GM21390 (cell line): Measurements from ENCODE around the gene TAP2.
"Not testable (repeated sequence)": the region's sequence is repeated elsewhere in the genome, so short reads cannot be mapped to it uniquely, and the experiment has no call there.

Source experiments
- ATAC-seq: cut with Tn5 transposase; IDR thresholded peaks from one replicate; pipeline ENCODE4 v1.9.1; 2021; ENCODE audit not compliant: unreplicated experiment

Gene TAP2

DNA sequence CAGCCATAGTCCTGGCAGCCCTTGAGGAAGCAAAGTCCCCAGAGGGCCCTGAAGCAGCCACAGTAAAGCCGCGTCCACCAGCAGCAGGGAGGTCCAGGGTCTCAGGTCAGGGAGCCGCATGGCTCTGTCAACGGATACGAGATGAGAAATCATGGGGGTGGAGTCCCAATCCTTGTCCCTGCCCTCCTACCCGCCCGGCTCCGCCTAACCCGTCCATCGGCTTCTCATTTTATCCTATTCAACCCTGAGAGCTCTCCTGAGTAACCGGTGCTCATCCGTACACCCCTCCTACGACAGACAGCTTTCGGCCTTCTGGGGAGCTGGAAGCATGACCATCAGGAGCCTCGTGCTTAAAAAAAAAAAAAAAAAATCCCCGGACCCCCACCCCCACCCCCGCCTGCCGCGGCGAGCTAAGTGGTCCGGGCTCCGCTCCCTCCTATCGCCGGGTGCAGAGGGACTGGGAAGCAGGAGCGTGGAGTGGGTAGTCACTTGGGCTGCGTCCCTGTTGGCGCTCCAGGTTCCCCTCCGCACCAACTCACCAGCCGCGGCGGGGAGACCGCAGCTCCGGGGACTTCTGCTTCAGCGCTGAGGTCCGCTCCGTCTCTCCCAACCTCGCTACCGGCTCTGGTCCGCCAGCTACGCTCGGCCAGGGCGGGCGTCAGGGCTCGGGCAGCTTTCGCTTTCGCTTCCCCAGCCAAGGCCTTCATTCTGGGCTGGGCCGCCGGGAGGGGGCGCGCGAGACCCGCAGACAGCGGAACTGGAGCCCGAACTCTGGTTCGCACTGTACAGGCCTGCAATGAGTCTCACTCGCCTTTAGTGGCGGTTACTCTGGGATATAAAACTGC is at the start of gene TAP2:
Gene TAP2 (minus strand): TSS at position 626 of the 845 bp plus-strand sequence. CDS start 506 bp downstream, at position 120.
- ATAC-seq: peak; percentile 59

DNA sequence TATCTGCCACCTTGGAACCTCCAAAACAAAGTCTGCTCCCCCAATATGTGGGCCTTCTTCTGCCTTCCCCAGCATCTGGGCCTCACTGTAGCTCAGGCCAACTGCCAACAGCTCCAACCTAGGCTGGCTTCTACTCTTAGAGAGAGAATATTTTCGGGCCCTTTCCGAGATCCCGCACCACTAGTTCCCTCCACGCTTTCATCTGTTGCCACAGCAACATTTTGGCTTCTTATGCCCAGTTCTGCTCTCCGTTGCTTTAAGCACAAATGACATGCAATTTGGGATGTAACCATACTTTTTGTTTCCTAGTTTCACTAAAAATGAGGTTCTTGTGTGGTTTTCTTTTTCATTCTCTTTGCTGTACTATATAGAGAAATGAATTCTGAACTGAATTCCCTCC is 49.1 kb upstream of the TAP2 start:
- ATAC-seq: no peak

DNA sequence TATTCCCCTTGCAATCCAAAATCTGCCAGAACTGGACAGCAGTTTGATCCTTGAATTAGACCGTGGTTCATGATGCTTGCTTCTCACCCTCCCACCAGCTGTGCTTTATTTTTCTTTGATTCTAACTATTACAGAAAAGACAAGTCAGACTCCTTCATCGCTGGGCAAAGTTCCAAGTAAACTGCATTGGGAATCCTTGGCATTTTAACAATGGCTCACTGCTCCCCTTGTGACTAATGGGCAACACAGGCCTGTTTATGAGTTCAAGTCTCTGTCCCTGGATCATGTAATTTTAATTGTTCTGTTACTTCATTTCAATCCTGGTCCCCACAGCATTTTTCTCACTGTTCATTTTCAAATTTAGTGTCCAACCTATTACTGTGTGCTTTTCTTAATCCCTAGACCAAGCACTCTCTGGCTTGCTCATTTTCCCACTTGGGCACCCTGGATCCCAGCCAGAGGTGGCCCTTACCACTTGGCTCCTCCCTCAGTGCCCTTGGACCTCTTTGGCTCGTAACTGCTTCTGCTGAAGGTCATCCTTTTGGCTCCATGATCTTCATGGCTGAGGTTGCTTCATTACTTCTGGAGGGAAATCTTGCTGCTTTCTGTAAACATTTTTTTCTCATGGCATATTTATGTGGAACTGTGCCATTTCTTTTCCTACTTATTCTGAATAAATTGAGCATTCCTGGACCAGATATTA is 48.3 kb upstream of the TAP2 start:
- ATAC-seq: no peak

DNA sequence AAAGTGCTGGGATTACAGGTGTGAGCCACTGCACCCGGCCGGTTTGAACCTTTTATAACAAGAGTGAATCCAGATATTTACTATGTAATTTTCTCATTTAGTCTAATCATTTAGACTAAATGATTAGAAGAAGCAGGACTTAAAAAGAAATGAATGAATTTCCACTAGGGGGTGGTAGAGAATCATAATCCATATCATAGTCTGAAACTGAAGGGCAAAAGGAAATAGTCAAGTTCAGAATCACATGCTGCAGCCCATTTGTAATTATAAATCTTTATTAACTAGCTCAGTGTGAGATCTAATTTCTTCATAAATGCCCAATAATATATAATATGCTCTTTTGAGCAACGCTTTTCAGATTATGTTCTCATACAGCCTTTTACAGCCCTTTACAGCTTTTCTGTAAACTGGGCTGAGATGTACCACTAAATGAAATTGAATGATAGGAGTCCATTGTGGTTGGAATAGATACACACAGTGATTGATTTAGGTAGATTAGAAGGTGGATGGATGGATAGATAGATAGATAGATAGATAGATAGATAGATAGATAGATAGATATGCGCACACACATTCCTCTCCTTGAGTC is 47.3 kb upstream of the TAP2 start:
- ATAC-seq: no peak

DNA sequence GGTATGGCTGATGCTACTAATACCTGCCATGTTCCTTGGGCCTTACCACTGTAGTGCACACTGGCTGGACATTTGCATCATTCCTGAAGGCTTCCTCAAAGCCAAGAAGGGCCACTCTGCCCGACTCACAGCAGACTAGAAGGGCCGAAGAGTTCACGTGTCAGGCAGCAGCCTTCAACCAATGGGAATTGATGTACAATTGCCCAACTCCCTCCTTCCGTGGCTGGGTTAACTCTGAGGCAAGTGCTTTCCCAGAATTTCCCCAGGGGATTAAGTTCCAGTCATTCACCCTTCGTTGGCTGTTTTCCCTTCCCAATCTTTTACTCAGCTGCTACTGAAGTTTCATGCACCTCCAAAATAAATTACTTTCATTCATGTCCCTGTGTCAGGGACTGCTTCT is 45.2 kb upstream of the TAP2 start:
- no peak for ATAC-seq

DNA sequence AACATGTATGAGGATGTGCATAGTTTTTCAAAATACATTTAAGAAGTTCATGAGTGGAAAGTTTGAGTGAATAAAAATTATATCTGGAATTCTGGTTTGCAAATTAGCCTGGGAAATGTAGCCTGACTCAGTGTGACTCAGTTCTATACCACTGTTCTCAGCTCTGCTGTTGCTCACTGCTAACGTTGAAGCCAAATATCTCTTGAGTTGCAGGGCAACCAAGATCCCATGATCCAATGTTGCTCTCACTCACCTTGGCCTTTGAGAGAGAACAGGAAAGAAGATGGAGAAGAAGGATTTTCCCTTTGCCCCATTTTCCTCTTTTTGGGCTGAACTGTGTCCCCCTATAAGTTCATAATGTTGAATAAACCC is 44.3 kb upstream of the TAP2 start:
- ATAC-seq: no peak

DNA sequence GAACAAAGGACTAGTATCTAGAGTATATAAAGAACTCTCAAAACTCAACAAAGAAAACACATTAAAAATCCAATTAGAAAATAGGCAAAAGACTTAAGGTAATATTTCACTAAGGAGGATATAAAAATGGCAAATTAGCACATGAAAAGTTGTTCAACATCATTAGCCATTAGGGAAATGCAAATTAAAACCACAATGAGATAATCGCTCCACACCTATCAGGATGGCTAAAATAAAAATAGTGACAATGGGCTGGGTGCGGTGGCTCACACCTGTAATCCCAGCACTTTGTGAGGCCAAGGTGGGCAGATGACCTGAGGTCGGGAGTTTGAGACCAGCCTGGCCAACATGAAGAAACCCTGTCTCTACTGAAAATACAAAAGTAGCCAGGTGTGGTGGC is 42.4 kb upstream of the TAP2 start:
- ATAC-seq: not testable (repeated sequence)

DNA sequence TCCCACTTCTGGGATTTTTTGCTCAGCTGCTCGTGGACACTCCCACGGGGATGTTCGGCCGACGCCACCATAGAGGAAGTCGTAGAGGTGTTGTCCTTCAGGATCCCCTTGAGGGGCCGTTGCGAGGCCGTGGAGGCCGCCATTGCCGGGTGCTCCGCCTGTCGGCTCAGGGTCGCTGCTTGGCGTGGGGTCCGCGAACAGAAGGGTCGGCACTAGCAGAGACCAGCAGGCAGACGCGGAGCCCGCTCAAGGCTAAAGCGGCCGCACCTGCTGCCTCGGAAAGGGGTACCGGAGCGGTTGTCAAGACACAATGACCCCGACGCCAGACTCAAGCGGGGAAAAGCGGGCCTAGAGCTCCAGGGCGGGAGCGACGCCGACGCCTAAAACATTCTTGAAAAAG is 41.2 kb upstream of the TAP2 start:
- ATAC-seq: no peak

DNA sequence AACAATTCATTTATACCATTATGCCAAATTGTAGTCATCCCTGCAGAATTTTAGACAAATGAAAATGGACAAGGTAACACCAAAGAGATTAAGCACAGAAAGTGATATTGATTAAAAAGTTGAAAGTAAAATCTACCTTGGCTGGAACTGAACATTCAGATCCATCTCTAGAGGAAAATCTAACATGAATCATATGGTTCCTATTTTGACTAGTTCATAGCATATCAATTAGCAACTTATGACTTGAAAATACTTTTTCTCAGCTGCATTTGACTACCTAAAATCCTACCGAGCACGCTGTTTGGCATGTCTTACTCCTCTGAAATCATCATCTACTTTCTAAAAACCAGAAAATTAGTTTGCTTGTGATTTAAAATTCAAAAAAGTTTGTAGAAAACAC is 38.1 kb upstream of the TAP2 start:
- no peak for ATAC-seq

DNA sequence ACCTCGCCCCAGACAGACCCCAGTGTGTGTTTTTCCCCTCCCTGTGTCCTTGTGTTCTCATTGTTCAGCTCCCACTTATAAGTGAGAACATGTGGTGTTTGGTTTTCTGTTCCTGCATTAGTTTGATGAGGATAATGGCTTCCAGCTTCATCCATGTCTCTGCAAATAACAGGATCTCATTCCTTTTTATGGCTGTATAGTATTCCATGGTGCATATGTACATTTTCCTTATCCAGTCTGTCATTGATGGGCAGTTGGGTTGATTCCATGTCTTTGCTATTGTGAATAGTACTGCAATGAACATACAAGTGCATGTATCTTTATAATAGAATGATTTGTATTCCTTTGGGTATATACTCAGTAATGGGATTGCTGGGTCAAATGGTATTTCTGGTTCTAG is 35.4 kb upstream of the TAP2 start:
- ATAC-seq: not testable (repeated sequence)

DNA sequence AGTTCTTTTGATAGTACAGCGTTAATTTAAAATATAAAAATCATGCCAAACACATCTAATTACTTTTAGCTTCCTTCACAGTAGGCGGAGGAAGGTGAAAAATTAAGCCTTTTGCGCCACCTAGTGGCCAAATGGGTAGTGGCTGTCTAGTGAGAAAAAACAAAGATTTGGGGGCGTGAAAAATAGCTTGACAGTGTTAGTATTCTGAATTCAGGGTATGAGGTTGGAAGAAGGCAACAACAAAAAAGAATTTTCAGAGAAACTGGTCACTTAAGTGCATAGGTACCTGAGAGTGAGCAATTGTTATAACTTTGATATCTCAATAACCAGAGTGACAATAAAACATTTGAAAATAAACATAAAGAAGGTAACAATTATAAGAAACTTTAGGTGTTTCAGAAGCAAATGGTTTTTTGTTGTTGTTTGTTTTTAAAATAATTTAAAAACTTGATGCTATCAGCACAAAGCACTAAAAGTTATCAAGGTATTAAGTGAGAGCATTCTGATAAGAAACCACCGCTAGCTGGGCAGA is 29.8 kb upstream of the TAP2 start:
- ATAC-seq: no peak

DNA sequence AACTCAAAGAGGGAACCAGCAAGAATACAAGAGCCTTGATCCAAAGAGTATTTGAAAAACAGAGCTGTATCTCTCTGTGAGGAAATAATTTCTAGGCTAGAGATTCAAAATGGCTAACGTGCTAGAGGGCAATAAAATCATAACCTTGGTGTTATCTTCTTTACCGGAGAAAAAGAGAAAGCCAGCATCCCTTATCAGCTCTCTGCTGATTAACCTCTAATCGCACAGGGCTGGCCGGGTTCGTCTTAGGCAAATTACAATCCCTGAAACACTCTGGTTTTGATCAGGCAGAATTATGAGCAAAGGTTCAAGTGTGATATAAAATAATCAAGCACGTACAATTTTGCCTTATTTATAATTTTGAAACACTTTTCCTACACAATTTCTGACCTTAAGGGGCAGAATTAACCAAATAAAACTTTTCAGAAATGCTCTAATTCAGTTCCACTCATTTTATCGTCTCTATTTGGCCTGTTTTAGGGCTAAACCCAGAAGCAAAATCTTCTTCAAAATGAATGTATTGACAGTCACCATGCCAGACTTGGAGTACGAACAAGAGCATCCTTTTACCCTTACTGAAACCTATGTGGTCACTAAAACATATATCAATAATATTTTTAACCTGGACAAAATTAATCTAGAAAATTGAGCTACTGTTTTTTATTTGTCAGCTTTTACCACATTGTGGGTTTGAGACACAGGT is 29.2 kb upstream of the TAP2 start:
- no peak for ATAC-seq

DNA sequence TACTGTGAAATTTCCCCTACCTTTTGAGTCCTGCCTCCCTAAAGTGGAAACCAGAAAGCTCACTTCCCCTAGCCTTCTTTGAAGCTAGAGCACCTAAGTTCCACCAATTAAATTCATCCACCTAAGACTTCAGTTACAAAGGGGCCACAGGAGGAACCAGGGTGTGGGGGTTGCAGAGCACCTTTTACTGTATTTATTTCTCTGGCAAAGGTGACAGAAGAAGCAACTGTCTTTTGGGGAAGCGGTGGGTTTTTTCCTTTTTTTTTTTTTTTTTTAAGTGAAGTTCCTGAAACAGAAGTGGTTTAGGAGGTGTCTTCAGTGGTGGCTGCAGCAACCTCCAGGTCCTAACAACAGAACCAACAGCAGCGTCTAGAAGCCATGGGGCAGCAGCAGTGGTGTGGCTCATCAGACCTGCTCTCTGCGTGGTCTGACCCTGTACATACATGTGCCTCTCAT is 28.5 kb upstream of the TAP2 start:
- ATAC-seq: no peak

DNA sequence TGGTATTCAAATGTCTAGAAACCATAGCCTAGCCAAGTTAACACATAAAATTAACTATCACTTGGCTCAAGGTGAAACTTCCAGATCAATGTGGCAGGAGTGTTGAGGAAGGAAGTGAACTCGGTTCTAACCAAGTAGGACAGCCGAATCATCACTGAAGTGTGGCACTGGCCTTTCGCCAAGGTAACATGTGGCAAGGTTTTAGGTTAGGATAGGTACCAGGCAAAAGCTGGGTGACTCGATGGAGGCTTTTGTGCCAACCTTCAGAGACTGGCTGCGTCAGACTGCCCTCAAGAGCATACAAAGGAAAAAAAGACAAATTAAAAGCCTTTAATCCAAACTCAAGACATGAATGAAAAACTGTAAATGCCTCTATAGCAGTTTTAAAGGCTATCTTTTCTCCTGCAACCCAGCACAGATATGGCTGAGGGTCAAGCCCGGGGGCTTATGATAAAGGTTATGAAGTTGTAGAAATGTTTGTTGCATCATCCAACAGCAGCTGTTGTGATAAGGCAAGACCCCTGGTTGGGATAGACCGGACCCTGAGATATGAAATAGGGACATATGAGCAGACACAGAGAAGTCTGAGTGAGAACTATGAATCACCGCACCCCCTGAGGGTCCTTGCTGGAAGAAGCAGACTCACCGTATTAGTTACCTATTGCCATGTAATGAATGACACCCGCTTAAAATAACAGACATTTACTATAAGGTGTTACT is 27.3 kb upstream of the TAP2 start:
- no peak for ATAC-seq

DNA sequence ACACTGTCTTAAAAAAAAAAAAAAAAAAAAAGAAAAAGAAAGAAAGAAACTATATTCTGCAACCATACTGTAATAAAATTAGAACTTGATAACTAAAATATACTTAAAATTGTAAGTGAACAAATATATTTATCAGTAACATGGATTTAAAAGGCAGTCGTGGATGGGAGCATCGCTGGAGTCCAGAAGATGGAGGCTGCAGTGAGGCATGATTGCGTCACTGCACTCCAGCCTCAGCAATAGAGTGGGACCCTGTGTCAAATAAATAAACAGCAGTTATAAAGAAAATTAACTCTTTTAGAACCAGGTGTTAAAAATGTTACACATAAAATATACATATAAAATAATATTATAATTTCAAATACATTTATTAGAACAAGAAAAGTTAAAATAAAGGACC is 24.2 kb upstream of the TAP2 start:
- no peak for ATAC-seq

DNA sequence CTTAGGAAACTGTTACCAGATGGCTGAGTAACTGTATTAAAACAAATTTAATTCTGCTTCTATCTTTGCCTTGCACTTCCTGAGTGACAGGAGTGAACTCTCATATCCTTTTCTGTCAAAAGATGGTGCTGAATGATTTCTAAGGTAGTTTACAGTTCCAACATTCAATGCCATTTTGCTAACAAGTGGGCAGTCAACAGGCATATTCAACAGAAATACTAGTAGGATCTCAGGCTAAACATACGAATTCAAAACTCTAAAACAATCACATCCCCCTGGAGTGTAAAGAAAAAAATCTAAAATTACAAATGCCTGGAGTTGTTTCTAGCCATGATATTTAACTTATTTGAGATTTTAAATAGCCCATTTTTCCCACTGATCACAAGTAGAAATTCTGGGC is 22.1 kb upstream of the TAP2 start:
- ATAC-seq: no peak

DNA sequence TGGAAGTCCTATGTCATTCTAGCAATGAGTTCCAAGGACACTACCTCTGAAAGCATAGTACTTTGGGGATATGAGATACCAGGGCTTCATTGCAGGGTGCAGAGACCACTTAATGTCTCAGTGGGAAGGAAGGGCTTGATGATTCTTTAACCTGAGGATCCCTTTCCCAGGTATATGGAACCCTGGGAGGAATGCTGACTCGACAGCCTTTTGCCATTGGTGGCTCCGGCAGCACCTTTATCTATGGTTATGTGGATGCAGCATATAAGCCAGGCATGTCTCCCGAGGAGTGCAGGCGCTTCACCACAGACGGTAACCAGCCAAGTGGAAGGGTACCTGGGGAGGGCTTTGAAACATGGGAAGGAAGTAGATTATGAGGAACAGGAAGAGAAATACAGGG is 19.7 kb upstream of the TAP2 start:
- ATAC-seq: no peak

DNA sequence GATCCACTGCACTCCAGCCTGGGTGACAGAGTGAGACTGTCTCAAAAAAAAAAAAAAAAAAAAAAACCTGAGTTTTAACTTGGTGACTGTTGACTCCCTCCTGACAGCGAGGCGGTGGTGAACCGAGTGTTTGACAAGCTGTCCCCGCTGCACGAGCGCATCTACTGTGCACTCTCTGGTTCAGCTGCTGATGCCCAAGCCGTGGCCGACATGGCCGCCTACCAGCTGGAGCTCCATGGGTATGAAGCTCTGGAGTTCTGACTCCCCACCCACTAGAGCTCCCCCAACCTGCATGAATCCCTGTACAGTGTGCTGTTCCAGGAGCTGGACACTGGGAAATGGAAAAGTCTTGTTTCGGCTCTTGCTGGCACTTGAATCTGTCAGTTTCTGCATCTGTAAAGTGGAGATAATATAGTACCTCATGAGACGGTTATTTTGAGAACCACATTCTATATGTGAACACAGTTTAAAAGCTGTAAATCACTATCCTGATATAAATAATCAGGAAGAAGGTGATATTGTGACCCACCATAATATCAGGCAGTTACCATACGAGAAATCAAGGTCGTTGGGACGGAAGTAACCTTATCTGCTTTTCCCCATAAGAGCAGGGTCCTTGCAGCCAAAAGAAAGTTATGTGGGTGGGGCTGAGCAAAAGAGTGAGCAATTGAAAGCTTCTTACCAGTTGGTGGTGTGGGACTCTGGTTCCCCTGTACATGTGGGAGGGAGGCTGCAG is 18.8 kb upstream of the TAP2 start:
- no peak for ATAC-seq

DNA sequence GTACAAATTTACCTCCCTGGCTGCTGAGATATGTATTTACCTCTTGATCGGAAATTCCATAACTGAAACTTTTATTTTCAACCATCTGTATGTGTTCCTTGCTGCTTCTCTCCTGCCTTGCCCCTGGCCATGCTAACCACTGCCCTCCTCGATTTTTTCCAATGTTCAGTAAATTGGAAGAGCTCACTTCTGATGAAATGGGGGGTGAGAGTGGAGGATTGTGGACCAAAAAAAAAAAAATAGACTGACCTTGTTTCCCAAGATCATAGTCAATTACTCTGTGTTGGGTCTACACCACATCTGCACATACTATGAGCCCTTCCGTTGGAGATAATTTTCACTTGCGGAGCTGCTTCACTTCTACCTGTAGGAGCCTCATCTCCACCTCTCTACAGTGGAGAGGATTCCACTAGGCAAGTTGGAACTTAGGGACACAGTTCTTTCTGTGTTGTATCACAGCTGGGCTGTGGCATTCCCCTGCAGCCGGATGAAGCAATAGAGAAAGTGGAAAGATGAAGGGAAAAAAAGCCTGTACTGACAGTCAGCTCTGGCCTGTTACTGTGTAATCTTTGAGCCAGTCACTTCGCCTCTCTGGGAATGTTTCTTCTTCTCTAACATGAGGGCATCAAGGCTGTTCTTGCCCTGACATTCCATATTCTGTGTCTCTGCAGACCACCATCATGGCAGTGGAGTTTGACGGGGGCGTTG is 17.1 kb upstream of the TAP2 start:
- no peak for ATAC-seq
